Osteoblast (primary cell): ENCODE results near the gene TMEM190. TPM values are rescaled to one million over a fixed set of nuclear protein-coding genes. Genes with fewer than 3 reads are reported as not detected.

Source experiments
- DNase-seq: peaks from one replicate; pipeline ENCODE4 v3.0.0; 2011; ENCODE audit warnings: low spot score, mixed read lengths; ENCODE audit not compliant: insufficient read length; ENCODE audit errors: missing footprints
- H2AFZ ChIP-seq: 2 replicates; pipeline ENCODE4 v1.6.0; 2011; ENCODE audit warnings: mild to moderate bottlenecking, low read length
- H3K27ac ChIP-seq: 2 replicates; pipeline ENCODE4 v1.5.1; 2011; ENCODE audit warnings: mild to moderate bottlenecking, low read depth, low read length, moderate library complexity
- H3K27me3 ChIP-seq: 2 replicates; pipeline ENCODE4 v1.6.0; 2012; ENCODE audit warnings: mild to moderate bottlenecking, control low read depth, inconsistent platforms, low read length, moderate library complexity; ENCODE audit not compliant: insufficient read depth
- H3K36me3 ChIP-seq: 2 replicates; pipeline ENCODE4 v1.5.1; 2011; ENCODE audit warnings: mild to moderate bottlenecking, low read length, control low read depth, moderate library complexity; ENCODE audit not compliant: insufficient read depth
- H3K4me1 ChIP-seq: 2 replicates; pipeline ENCODE4 v1.5.1; 2011; ENCODE audit warnings: mild to moderate bottlenecking, low read length, control low read depth, moderate library complexity; ENCODE audit not compliant: insufficient read depth
- H3K4me2 ChIP-seq: 2 replicates; pipeline ENCODE4 v1.6.0; 2011; ENCODE audit warnings: mild to moderate bottlenecking, low read length; ENCODE audit not compliant: insufficient read depth
- H3K4me3 ChIP-seq: fragments of 200-600 bp; sonication (generic); 3 replicates; pipeline ENCODE4 v1.5.1; 2012; ENCODE audit warnings: mild to moderate bottlenecking, low read length, inconsistent platforms; ENCODE audit not compliant: insufficient read depth
- H3K79me2 ChIP-seq: 2 replicates; pipeline ENCODE4 v1.6.0; 2012; ENCODE audit warnings: mild to moderate bottlenecking, low read length, control low read depth, inconsistent platforms; ENCODE audit not compliant: insufficient read depth
- H3K9me3 ChIP-seq: 2 replicates; pipeline ENCODE4 v1.5.1; 2011; ENCODE audit warnings: low read depth, low read length, control low read depth
- H4K20me1 ChIP-seq: 2 replicates; pipeline ENCODE4 v1.6.0; 2012; ENCODE audit warnings: mild to moderate bottlenecking, low read length, control low read depth; ENCODE audit not compliant: insufficient read depth
- total RNA-seq: library from RNA; depleted of rRNA; stranded (reverse); fragments of >200 nt; gene quantifications from 2 replicates; pipeline ENCODE4 v1.2.3, GENCODE V29; 2012
- TF ChIP-seq, protein P1 (sequence below): IDR thresholded peaks from 2 replicates; pipeline ENCODE4 v1.5.1; 2011; ENCODE audit warnings: mild to moderate bottlenecking, low read depth, low read length, moderate library complexity; ENCODE audit errors: extremely low read depth

TMEM190 gene
- total RNA-seq, 1 donor: not detected

GRCh38 chr19:55384920-55385723 is 8.5 kb downstream of the TMEM190 start:
- H3K36me3 ChIP-seq: peaks cover 35% of the 10 kb centered on the region
- peak overlapping the region; percentile 88 for H3K27ac ChIP-seq
- no peaks in the 10 kb centered on the region for H3K27me3 ChIP-seq
- peak; percentile 100 for DNase-seq
- H3K4me2 ChIP-seq: peak overlapping the region; percentile 97
- peak overlapping the region; percentile 92 for H2AFZ ChIP-seq
- H3K4me3 ChIP-seq: peak overlapping the region; percentile 95
- peaks cover 43% of the 10 kb centered on the region for H4K20me1 ChIP-seq
- TF ChIP-seq, protein P1, sequence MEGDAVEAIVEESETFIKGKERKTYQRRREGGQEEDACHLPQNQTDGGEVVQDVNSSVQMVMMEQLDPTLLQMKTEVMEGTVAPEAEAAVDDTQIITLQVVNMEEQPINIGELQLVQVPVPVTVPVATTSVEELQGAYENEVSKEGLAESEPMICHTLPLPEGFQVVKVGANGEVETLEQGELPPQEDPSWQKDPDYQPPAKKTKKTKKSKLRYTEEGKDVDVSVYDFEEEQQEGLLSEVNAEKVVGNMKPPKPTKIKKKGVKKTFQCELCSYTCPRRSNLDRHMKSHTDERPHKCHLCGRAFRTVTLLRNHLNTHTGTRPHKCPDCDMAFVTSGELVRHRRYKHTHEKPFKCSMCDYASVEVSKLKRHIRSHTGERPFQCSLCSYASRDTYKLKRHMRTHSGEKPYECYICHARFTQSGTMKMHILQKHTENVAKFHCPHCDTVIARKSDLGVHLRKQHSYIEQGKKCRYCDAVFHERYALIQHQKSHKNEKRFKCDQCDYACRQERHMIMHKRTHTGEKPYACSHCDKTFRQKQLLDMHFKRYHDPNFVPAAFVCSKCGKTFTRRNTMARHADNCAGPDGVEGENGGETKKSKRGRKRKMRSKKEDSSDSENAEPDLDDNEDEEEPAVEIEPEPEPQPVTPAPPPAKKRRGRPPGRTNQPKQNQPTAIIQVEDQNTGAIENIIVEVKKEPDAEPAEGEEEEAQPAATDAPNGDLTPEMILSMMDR: no peak
- peaks cover 35% of the 10 kb centered on the region for H3K4me1 ChIP-seq
- H3K79me2 ChIP-seq: peaks cover 44% of the 10 kb centered on the region
- no peaks in the 10 kb centered on the region for H3K9me3 ChIP-seq

- Histone ChIP-seq H2AFZ (peak within 1 kb of the TSS; percentile 92), H3K9me3 (no peaks in the 10 kb centered on the region), H3K4me2 (peak within 1 kb of the TSS; percentile 97), H3K36me3 (peaks cover 43% of the 10 kb centered on the region), H3K27me3 (no peaks in the 10 kb centered on the region), H4K20me1 (peaks cover 51% of the 10 kb centered on the region), H3K4me1 (peaks cover 35% of the 10 kb centered on the region), H3K79me2 (peaks cover 52% of the 10 kb centered on the region), H3K4me3 (peak within 1 kb of the TSS; percentile 95), H3K27ac (peak within 1 kb of the TSS; percentile 88)
- DNase-seq: peak; percentile 100
- TF ChIP-seq, protein P1: no peak
These were observed 9.3 kb downstream of the TMEM190 start, which contains the start of gene RPL28 for GRCh38 chr19:55385724-55386492. Gene RPL28 (plus strand): TSS chr19:55385932. CDS start chr19:55386358, 426 bp downstream.

DNA sequence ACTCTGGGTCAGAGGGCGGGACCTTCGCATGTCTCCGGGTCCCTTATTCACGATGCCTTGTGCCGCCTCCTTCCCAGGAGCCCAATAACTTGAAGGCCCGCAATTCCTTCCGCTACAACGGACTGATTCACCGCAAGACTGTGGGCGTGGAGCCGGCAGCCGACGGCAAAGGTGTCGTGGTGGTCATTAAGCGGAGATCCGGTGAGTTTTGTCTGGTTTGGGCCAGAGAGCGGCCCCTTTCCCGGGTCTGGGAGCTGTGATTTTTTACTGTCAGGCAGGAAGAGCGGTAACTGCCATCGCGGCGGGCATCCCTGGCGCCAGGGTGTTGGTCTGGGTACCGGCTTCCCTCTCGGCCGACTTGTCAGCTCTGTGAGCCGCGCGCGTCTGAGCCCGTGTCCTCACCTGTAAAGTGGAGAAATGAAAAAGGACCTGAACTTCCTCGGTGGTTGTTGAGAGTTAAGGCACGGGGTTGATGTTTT is 9.9 kb downstream of the TMEM190 start:
- H3K27ac ChIP-seq: peak overlapping the region; percentile 88
- H4K20me1 ChIP-seq: peaks cover 57% of the 10 kb centered on the region
- H3K4me2 ChIP-seq: peak overlapping the region; percentile 97
- H3K27me3 ChIP-seq: no peaks in the 10 kb centered on the region
- H3K4me1 ChIP-seq: peaks cover 35% of the 10 kb centered on the region
- H2AFZ ChIP-seq: no peak overlapping the region
- TF ChIP-seq, protein P1: no peak
- H3K9me3 ChIP-seq: no peaks in the 10 kb centered on the region
- H3K4me3 ChIP-seq: peak overlapping the region; percentile 95
- H3K79me2 ChIP-seq: peaks cover 56% of the 10 kb centered on the region
- DNase-seq: peak; percentile 84
- H3K36me3 ChIP-seq: peaks cover 49% of the 10 kb centered on the region
